Gastroesophageal sphincter (tissue), 4 donors: Measurements from ENCODE around the gene CPXM2. TPM values are rescaled to one million over a fixed set of nuclear protein-coding genes. Genes with fewer than 3 reads are reported as not detected.

Experiments used
- ATAC-seq: fragments of 150-250 bp; one replicate; pipeline ENCODE4 v1.9.1; 2016; ENCODE audit warnings: mild to moderate bottlenecking, moderate library complexity
- H3K27ac ChIP-seq, 4 donors: fragments of 200-600 bp; sonication (generic) in 3 of 4; 1 replicate in 3 of 4; 2 replicates in 1 of 4; pipeline ENCODE4 v1.5.1; 2016 to 2019
- H3K27me3 ChIP-seq: fragments of 200-600 bp; sonication (generic); one replicate; pipeline ENCODE4 v1.5.1; 2019
- H3K36me3 ChIP-seq, 2 donors: fragments of 200-600 bp; sonication (generic); one replicate each; pipeline ENCODE4 v1.5.1; 2019; ENCODE audit warnings: control low read depth in 1 of 2
- H3K4me1 ChIP-seq, 3 donors: fragments of 200-600 bp; sonication (generic); 1 replicate in 2 of 3; 2 replicates in 1 of 3; pipeline ENCODE4 v1.5.1; 2016 to 2019; ENCODE audit warnings: control low read depth in 2 of 3
- H3K4me3 ChIP-seq, 2 donors: fragments of 200-600 bp; sonication (generic); one replicate each; pipeline ENCODE4 v1.5.1; 2019; ENCODE audit warnings: mild to moderate bottlenecking in 1 of 2, moderate library complexity in 1 of 2
- H3K9me3 ChIP-seq, 3 donors: fragments of 200-600 bp; sonication (generic); one replicate each; pipeline ENCODE4 v1.5.1; 2017 to 2019; ENCODE audit warnings: control low read depth in 2 of 3
- CTCF ChIP-seq, 4 experiments: fragments of 200-600 bp in 2 of 4; fragments of 450-650 bp in 2 of 4; sonication (generic) in 1 of 4; IDR thresholded peaks; one replicate each; pipeline ENCODE4 v1.5.1; 2017 to 2019; ENCODE audit warnings: antibody characterized with exemption in 4 of 4, mild to moderate bottlenecking in 2 of 4, moderate library complexity in 2 of 4
- EP300 ChIP-seq: sonication (generic); formaldehyde crosslinking; IDR thresholded peaks from one replicate; pipeline ENCODE4 v1.6.1; 2017; ENCODE audit warnings: antibody characterized with exemption, mild to moderate bottlenecking
- POLR2A ChIP-seq, 2 donors: fragments of 450-650 bp; IDR thresholded peaks; one replicate each; pipeline ENCODE4 v1.6.1; 2017; ENCODE audit warnings: antibody characterized with exemption in 2 of 2, mild to moderate bottlenecking in 2 of 2, moderate library complexity in 1 of 2
- POLR2AphosphoS5 ChIP-seq: sonication (generic); formaldehyde crosslinking; IDR thresholded peaks from one replicate; pipeline ENCODE4 v1.6.1; 2017; ENCODE audit warnings: antibody characterized with exemption
- WGBS, 2 donors: methylation state at CpG; one replicate each; pipeline ENCODE4 v1.1.5; 2018; ENCODE audit warnings: low coverage in 1 of 2; 5-methylcytosine and 5-hydroxymethylcytosine counted together
- total RNA-seq, 4 donors: library from RNA; depleted of rRNA; stranded (reverse); fragments of >200 nt; gene quantifications; one replicate each; pipeline ENCODE4 v1.1.0, GENCODE V29; 2016

CPXM2 gene
- total RNA-seq, 4 donors from 2014 or later = 57.1 to 165 (median 85.1) TPM

- 16 to 25% methylated on average over 5 of the region's 5 CpGs for WGBS, 2 donors
- no peak for TF ChIP-seq CTCF (IDR thresholded peaks at IDR 0.05)
- TF ChIP-seq EP300 = no peak
- TF ChIP-seq POLR2AphosphoS5 = no peak
- Histone ChIP-seq H3K36me3 (no peaks in the 10 kb centered on the region), H3K4me3 (no peak overlapping the region), H3K27ac (peak overlapping the region in 3 of 4 donors; percentile 53 to 70 (median 57)), H3K27me3 (no peaks in the 10 kb centered on the region), H3K4me1 (peaks cover 0 to 59% (median 3%) of the 10 kb centered on the region in 3 donors), H3K9me3 (peaks cover 0 to 8% (median 0%) of the 10 kb centered on the region in 3 donors)
- ATAC-seq = no peak
Observed at GRCh38 chr10:123903621-123904020, 12.0 kb upstream of the CPXM2 start.

GRCh38 chr10:123901621-123902020, 10.0 kb upstream of the CPXM2 start:
- H3K4me1 ChIP-seq = peaks cover 0 to 45% (median 3%) of the 10 kb centered on the region in 3 donors
- no peak for TF ChIP-seq CTCF (IDR thresholded peaks at IDR 0.05)
- no peak for TF ChIP-seq POLR2AphosphoS5
- TF ChIP-seq POLR2A (IDR thresholded peaks at IDR 0.05) = no peak
- no peak for TF ChIP-seq EP300
- ATAC-seq = no peak
- 83 to 84% methylated on average over 3 to 4 of the region's 4 CpGs for WGBS, 2 donors
- H3K27ac ChIP-seq = no peak overlapping the region
- H3K36me3 ChIP-seq = no peaks in the 10 kb centered on the region
- peaks cover 0 to 8% (median 0%) of the 10 kb centered on the region in 3 donors for H3K9me3 ChIP-seq
- no peaks in the 10 kb centered on the region for H3K27me3 ChIP-seq
- H3K4me3 ChIP-seq = no peak overlapping the region

GRCh38 chr10:123897146-123897545, 5.5 kb upstream of the CPXM2 start:
- ATAC-seq = no peak
- no peaks in the 10 kb centered on the region for H3K27me3 ChIP-seq
- H3K4me1 ChIP-seq = peaks cover 0 to 33% (median 6%) of the 10 kb centered on the region in 3 donors
- TF ChIP-seq CTCF (IDR thresholded peaks at IDR 0.05) (peak in 1 of 4 experiments; percentile 33), POLR2A (IDR thresholded peaks at IDR 0.05) (no peak)
- WGBS, 2 donors = 86% methylated on average over 2 of the region's 4 CpGs; no CpG with 5 or more reads in 1 of the 2 donors
- H3K27ac ChIP-seq = peak overlapping the region in 3 of 4 donors; percentile 63 to 72 (median 67)
- no peak overlapping the region for H3K4me3 ChIP-seq
- H3K9me3 ChIP-seq = peaks cover 0 to 8% (median 0%) of the 10 kb centered on the region in 3 donors
- H3K36me3 ChIP-seq = no peaks in the 10 kb centered on the region

GRCh38 chr10:123896246-123896927, 4.8 kb upstream of the CPXM2 start:
- Histone ChIP-seq H3K4me3 (no peak overlapping the region), H3K36me3 (no peaks in the 10 kb centered on the region), H3K9me3 (peaks cover 0 to 8% (median 0%) of the 10 kb centered on the region in 3 donors), H3K27me3 (peaks cover 5% of the 10 kb centered on the region), H3K27ac (peak overlapping the region; percentile 11 to 72 (median 65)), H3K4me1 (peaks cover 0 to 38% (median 9%) of the 10 kb centered on the region in 3 donors)
- ATAC-seq = peak; percentile 63
- WGBS, 2 donors = 13 to 32% methylated on average over 1 to 4 of the region's 4 CpGs
- TF ChIP-seq POLR2AphosphoS5 (peak; percentile 73), CTCF (IDR thresholded peaks at IDR 0.05) (no peak)

GRCh38 chr10:123893651-123894050, 2.0 kb upstream of the CPXM2 start:
- peaks cover 0 to 52% (median 9%) of the 10 kb centered on the region in 3 donors for H3K4me1 ChIP-seq

More at GRCh38 chr10:123893651-123894050, 2.0 kb upstream of the CPXM2 start:
- Histone ChIP-seq H3K27ac (peak overlapping the region in 3 of 4 donors; percentile 94 to 99 (median 96)), H3K36me3 (no peaks in the 10 kb centered on the region), H3K27me3 (peaks cover 8% of the 10 kb centered on the region), H3K9me3 (no peaks in the 10 kb centered on the region), H3K4me3 (no peak overlapping the region)
- ATAC-seq = no peak
- no CpG with 5 or more reads among the region's 8 CpGs for WGBS, 2 donors
- TF ChIP-seq POLR2AphosphoS5 = no peak
- TF ChIP-seq EP300 = no peak
- TF ChIP-seq POLR2A (IDR thresholded peaks at IDR 0.05) = no peak
- no peak for TF ChIP-seq CTCF (IDR thresholded peaks at IDR 0.05)
